PFSK-1 (cell line): ENCODE data around the gene PPP1R9A.

ENCODE experiments used
- FOXP2 ChIP-seq: optimal IDR thresholded peaks from 2 replicates; pipeline ENCODE3; 2011; ENCODE audit warnings: borderline replicate concordance, control low read depth, inconsistent platforms; ENCODE audit not compliant: insufficient read depth; ENCODE audit errors: extremely low read length, extremely low read depth
- POLR2AphosphoS5 ChIP-seq: IDR thresholded peaks from 2 replicates; pipeline ENCODE4 v1.6.1; 2012; ENCODE audit warnings: low read depth, mild to moderate bottlenecking, control low read depth, low read length, moderate library complexity
- REST ChIP-seq, 2 experiments: IDR thresholded peaks; 2 replicates each; pipeline versions ENCODE4 v1.6.1 to v1.8.0; 2011 to 2012; ENCODE audit warnings: low read depth in 2 of 2, low read length in 2 of 2, control low read depth in 1 of 2, inconsistent platforms in 1 of 2, mild to moderate bottlenecking in 1 of 2, moderate library complexity in 1 of 2; ENCODE audit not compliant: insufficient read depth in 1 of 2
- SIN3A ChIP-seq: IDR thresholded peaks from 2 replicates; pipeline ENCODE4 v1.6.1; 2012; ENCODE audit warnings: mild to moderate bottlenecking, low read length, moderate library complexity, borderline replicate concordance; ENCODE audit not compliant: insufficient read depth
- TAF1 ChIP-seq: IDR thresholded peaks from 2 replicates; pipeline ENCODE4 v1.6.1; 2012; ENCODE audit warnings: low read length, control low read depth, borderline replicate concordance; ENCODE audit not compliant: insufficient read depth

Gene PPP1R9A

GRCh38 chr7:95317966-95318365 is 410.6 kb downstream of the PPP1R9A start:
- TF ChIP-seq SIN3A (no peak), POLR2AphosphoS5 (no peak), TAF1 (no peak), FOXP2 (no peak), REST (IDR thresholded peaks at IDR 0.05; ENCODE audit: insufficient read depth in 1 of 2, low read depth in 2 of 2, low read length in 2 of 2) (no peak)

GRCh38 chr7:95318501-95319100 is 411.2 kb downstream of the PPP1R9A start:
- TF ChIP-seq FOXP2, result no peak
- no peak for TF ChIP-seq REST (IDR thresholded peaks at IDR 0.05; ENCODE audit: insufficient read depth in 1 of 2, low read depth in 2 of 2, low read length in 2 of 2)
- no peak for TF ChIP-seq POLR2AphosphoS5
- TF ChIP-seq SIN3A, result no peak
- TF ChIP-seq TAF1, result no peak

GRCh38 chr7:95319570-95319969 is 412.2 kb downstream of the PPP1R9A start:
- TF ChIP-seq TAF1 (no peak), FOXP2 (no peak), POLR2AphosphoS5 (no peak), SIN3A (no peak), REST (IDR thresholded peaks at IDR 0.05; ENCODE audit: insufficient read depth in 1 of 2, low read depth in 2 of 2, low read length in 2 of 2) (no peak)

- no peak for TF ChIP-seq POLR2AphosphoS5
Observed at GRCh38 chr7:95320651-95321050, 413.3 kb downstream of the PPP1R9A start.

GRCh38 chr7:95321720-95322119 is 414.3 kb downstream of the PPP1R9A start:
- no peak for TF ChIP-seq TAF1
- no peak for TF ChIP-seq FOXP2
- TF ChIP-seq REST (IDR thresholded peaks at IDR 0.05; ENCODE audit: insufficient read depth in 1 of 2, low read depth in 2 of 2, low read length in 2 of 2), result no peak
- no peak for TF ChIP-seq SIN3A
- no peak for TF ChIP-seq POLR2AphosphoS5
